Esophagus squamous epithelium (tissue), 5 donors: ENCODE data around the gene SYNGR2. TPM values are rescaled to one million over a fixed set of nuclear protein-coding genes. Genes with fewer than 3 reads are reported as not detected.

ENCODE experiments used
- DNase-seq: peaks from one replicate; lab custom pipeline; 2025; lab: John Stamatoyannopoulos, UW
- H3K27ac ChIP-seq, 4 donors: fragments of 200-600 bp; sonication (generic); one replicate each; pipeline ENCODE4 v1.5.1; 2016 to 2019; ENCODE audit warnings: mild to moderate bottlenecking in 1 of 4
- H3K27me3 ChIP-seq, 4 donors: fragments of 200-600 bp; sonication (generic); 1 replicate in 3 of 4; 2 replicates in 1 of 4; pipeline versions ENCODE4 v1.5.1 to v1.6.0; 2017 to 2021; ENCODE audit warnings: antibody characterized with exemption in 1 of 4
- H3K36me3 ChIP-seq, 3 donors: fragments of 200-600 bp; sonication (generic); one replicate each; pipeline ENCODE4 v1.5.1; 2016 to 2019
- H3K4me1 ChIP-seq, 3 donors: fragments of 200-600 bp; sonication (generic); one replicate each; pipeline ENCODE4 v1.5.1; 2017 to 2019
- H3K4me3 ChIP-seq, 4 donors: fragments of 200-600 bp; sonication (generic); 1 replicate in 3 of 4; 2 replicates in 1 of 4; pipeline ENCODE4 v1.5.1; 2016 to 2019; ENCODE audit warnings: mild to moderate bottlenecking in 2 of 4, moderate library complexity in 1 of 4
- H3K9me3 ChIP-seq, 3 donors: fragments of 200-600 bp; sonication (generic); one replicate each; pipeline ENCODE4 v1.5.1; 2016 to 2019
- POLR2A ChIP-seq, 4 donors: fragments of 450-650 bp; IDR thresholded peaks; one replicate each; pipeline ENCODE4 v1.6.1; 2017; ENCODE audit warnings: antibody characterized with exemption in 4 of 4, mild to moderate bottlenecking in 4 of 4, moderate library complexity in 3 of 4
- WGBS, 2 donors: methylation state at CpG; one replicate each; pipeline ENCODE4 v1.1.5; 2018; 5-methylcytosine and 5-hydroxymethylcytosine counted together
- intact Hi-C: fragments of 100-400 bp; cut with DNase I; formaldehyde crosslinking; loops from one replicate; pipeline ENCODE4 v1.15.0; 2022
- small RNA-seq, 4 donors: library from RNA; depleted of rRNA; stranded (forward); fragments of <200 nt; gene quantifications; one replicate each; pipeline ENCODE3, GENCODE V24; 2016
- total RNA-seq, 4 donors: library from RNA; depleted of rRNA; stranded (reverse); fragments of >200 nt; gene quantifications; one replicate each; pipeline ENCODE4 v1.1.0, GENCODE V29; 2016
- TF ChIP-seq, protein P1 (sequence below), 6 experiments: fragments of 450-650 bp in 4 of 6; fragments of 200-600 bp in 2 of 6; sonication (generic) in 2 of 6; IDR thresholded peaks; one replicate each; pipeline ENCODE4 v1.5.1; 2016 to 2019; ENCODE audit warnings: antibody characterized with exemption in 6 of 6, mild to moderate bottlenecking in 4 of 6, moderate library complexity in 4 of 6
- donor health status: DM: yes; HTN: yes; CAD: no.

Gene SYNGR2
- total RNA-seq, 4 donors from 2014 or later: 41.2 to 93.9 (median 75.7) TPM

DNA sequence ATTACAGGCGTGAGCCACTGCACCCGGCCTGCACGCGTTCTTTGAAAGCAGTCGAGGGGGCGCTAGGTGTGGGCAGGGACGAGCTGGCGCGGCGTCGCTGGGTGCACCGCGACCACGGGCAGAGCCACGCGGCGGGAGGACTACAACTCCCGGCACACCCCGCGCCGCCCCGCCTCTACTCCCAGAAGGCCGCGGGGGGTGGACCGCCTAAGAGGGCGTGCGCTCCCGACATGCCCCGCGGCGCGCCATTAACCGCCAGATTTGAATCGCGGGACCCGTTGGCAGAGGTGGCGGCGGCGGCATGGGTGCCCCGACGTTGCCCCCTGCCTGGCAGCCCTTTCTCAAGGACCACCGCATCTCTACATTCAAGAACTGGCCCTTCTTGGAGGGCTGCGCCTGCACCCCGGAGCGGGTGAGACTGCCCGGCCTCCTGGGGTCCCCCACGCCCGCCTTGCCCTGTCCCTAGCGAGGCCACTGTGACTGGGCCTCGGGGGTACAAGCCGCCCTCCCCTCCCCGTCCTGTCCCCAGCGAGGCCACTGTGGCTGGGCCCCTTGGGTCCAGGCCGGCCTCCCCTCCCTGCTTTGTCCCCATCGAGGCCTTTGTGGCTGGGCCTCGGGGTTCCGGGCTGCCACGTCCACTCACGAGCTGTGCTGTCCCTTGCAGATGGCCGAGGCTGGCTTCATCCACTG lies 45.8 kb downstream of the SYNGR2 start, which contains the start of gene BIRC5:
TSS of gene BIRC5 (plus strand) at position 238 of the 690 bp plus-strand sequence. CDS start at position 302, 64 bp downstream.
- peak within 1 kb of the TSS in 3 of 4 donors; percentile 62 to 75 (median 73) for H3K27ac ChIP-seq
- H3K9me3 ChIP-seq: no peaks in the 10 kb centered on the region
- no peaks in the 10 kb centered on the region for H3K27me3 ChIP-seq
- H3K36me3 ChIP-seq: no peaks in the 10 kb centered on the region
- peak within 1 kb of the TSS; percentile 60 to 70 (median 66) for H3K4me3 ChIP-seq
- intact Hi-C loops: no loop called here
- TF ChIP-seq, protein P1, sequence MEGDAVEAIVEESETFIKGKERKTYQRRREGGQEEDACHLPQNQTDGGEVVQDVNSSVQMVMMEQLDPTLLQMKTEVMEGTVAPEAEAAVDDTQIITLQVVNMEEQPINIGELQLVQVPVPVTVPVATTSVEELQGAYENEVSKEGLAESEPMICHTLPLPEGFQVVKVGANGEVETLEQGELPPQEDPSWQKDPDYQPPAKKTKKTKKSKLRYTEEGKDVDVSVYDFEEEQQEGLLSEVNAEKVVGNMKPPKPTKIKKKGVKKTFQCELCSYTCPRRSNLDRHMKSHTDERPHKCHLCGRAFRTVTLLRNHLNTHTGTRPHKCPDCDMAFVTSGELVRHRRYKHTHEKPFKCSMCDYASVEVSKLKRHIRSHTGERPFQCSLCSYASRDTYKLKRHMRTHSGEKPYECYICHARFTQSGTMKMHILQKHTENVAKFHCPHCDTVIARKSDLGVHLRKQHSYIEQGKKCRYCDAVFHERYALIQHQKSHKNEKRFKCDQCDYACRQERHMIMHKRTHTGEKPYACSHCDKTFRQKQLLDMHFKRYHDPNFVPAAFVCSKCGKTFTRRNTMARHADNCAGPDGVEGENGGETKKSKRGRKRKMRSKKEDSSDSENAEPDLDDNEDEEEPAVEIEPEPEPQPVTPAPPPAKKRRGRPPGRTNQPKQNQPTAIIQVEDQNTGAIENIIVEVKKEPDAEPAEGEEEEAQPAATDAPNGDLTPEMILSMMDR (IDR thresholded peaks at IDR 0.05): peak in 1 of 6 experiments; percentile 17
- peak in 1 of 4 donors; percentile 29 for TF ChIP-seq POLR2A (IDR thresholded peaks at IDR 0.05)
- WGBS, 2 donors: 0% methylated on average over 5 of the region's 60 CpGs
- peak; percentile 60 for DNase-seq
- H3K4me1 ChIP-seq: peaks cover 9 to 25% (median 10%) of the 10 kb centered on the region in 3 donors

DNA sequence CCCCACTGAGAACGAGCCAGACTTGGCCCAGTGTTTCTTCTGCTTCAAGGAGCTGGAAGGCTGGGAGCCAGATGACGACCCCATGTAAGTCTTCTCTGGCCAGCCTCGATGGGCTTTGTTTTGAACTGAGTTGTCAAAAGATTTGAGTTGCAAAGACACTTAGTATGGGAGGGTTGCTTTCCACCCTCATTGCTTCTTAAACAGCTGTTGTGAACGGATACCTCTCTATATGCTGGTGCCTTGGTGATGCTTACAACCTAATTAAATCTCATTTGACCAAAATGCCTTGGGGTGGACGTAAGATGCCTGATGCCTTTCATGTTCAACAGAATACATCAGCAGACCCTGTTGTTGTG lies 46.3 kb downstream of the SYNGR2 start:
- no peak for DNase-seq
- Histone ChIP-seq H3K4me1 (peaks cover 9 to 25% (median 10%) of the 10 kb centered on the region in 3 donors), H3K9me3 (no peaks in the 10 kb centered on the region), H3K36me3 (no peaks in the 10 kb centered on the region), H3K4me3 (peak overlapping the region; percentile 60 to 70 (median 66)), H3K27me3 (no peaks in the 10 kb centered on the region), H3K27ac (peak overlapping the region in 3 of 4 donors; percentile 62 to 75 (median 73))
- intact Hi-C loops: no loop called here
- WGBS, 2 donors: 17% methylated on average over 4 of the region's 5 CpGs
- TF ChIP-seq, protein P1 (IDR thresholded peaks at IDR 0.05): no peak
- TF ChIP-seq POLR2A (IDR thresholded peaks at IDR 0.05): no peak

DNA sequence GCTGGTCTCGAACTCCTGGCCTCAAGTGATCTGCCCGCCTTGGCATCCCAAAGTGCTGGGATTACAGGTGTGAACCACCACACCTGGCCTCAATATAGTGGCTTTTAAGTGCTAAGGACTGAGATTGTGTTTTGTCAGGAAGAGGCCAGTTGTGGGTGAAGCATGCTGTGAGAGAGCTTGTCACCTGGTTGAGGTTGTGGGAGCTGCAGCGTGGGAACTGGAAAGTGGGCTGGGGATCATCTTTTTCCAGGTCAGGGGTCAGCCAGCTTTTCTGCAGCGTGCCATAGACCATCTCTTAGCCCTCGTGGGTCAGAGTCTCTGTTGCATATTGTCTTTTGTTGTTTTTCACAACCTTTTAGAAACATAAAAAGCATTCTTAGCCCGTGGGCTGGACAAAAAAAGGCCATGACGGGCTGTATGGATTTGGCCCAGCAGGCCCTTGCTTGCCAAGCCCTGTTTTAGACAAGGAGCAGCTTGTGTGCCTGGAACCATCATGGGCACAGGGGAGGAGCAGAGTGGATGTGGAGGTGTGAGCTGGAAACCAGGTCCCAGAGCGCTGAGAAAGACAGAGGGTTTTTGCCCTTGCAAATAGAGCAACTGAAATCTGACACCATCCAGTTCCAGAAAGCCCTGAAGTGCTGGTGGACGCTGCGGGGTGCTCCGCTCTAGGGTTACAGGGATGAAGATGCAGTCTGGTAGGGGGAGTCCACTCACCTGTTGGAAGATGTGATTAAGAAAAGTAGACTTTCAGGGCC lies 51.2 kb downstream of the SYNGR2 start:
- intact Hi-C loops: no loop called here
- H3K27ac ChIP-seq: no peak overlapping the region
- H3K36me3 ChIP-seq: peaks cover 0 to 14% (median 0%) of the 10 kb centered on the region in 3 donors
- no peak for DNase-seq
- no peak overlapping the region for H3K4me3 ChIP-seq
- no peaks in the 10 kb centered on the region for H3K9me3 ChIP-seq
- WGBS, 2 donors: 50 to 73% methylated on average over 7 to 11 of the region's 11 CpGs
- peaks cover under 1 to 12% (median under 1%) of the 10 kb centered on the region in 3 donors for H3K4me1 ChIP-seq
- H3K27me3 ChIP-seq: no peaks in the 10 kb centered on the region
- TF ChIP-seq, protein P1 (IDR thresholded peaks at IDR 0.05): no peak
- TF ChIP-seq POLR2A (IDR thresholded peaks at IDR 0.05): no peak

Small RNAs within 50 kb of the gene (small RNA-seq; reads per million reads assigned to genes)
- gene AC087645.1: 0 reads per million in 4 donors

Other genes starting within 250 kb of the SYNGR2 start
- gene TNRC6C, start 209.9 kb upstream of the SYNGR2 start, total RNA-seq: 10 to 100 TPM in 1 of 4 donors, 1 to 10 TPM in 3; 2.6 to 10.9 (median 4.7) TPM
- gene TMC6, start 39.8 kb upstream of the SYNGR2 start, total RNA-seq: 10 to 100 TPM; 13.3 to 39.6 (median 32.2) TPM
- 1 to 10 TPM in 3 of 4 donors, under 1 TPM in 1; 1.00 to 5.7 (median 1.5) TPM for gene TMC8, start 37.8 kb upstream of the SYNGR2 start, total RNA-seq
- under 1 TPM in 2 of 4 donors, not detected in 2; 0.19 to 0.21 TPM for gene C17orf99, start 22.2 kb upstream of the SYNGR2 start, total RNA-seq
- 10 to 100 TPM; 11.3 to 57.7 (median 34.3) TPM for gene TK1, start 18.5 kb downstream of the SYNGR2 start, total RNA-seq
- 10 to 100 TPM; 16.5 to 44.3 (median 30.3) TPM for gene AFMID, start 18.8 kb downstream of the SYNGR2 start, total RNA-seq
- gene BIRC5, start 45.7 kb downstream of the SYNGR2 start, total RNA-seq: 10 to 100 TPM in 2 of 4 donors, 1 to 10 TPM in 2; 6.6 to 33.6 (median 21.0) TPM
- under 1 TPM in 1 of 4 donors, not detected in 3; 0.26 TPM for gene TMEM235, start 63.0 kb downstream of the SYNGR2 start, total RNA-seq
- gene SOCS3, start 191.5 kb downstream of the SYNGR2 start, total RNA-seq: 10 to 100 TPM in 3 of 4 donors, 1 to 10 TPM in 1; 6.3 to 23.1 (median 17.1) TPM
- gene PGS1, start 210.1 kb downstream of the SYNGR2 start, total RNA-seq: 10 to 100 TPM; 18.6 to 32.4 (median 23.0) TPM